ENCODE measurements around the gene SAP25.
"Not testable (repeated sequence)": the region's sequence is repeated elsewhere in the genome, so short reads cannot be mapped to it uniquely, and the experiment has no call there.

SAP25 gene

GRCh38 chr7:100528108-100528866 lies 45.4 kb downstream of the SAP25 start:
- not testable (repeated sequence) for DNase-seq

GRCh38 chr7:100523192-100523591 lies 50.5 kb downstream of the SAP25 start:
- not testable (repeated sequence) for DNase-seq
